GM12891 (cell line): ENCODE results near the gene SMYD4. TPM values are rescaled to one million over a fixed set of nuclear protein-coding genes. Genes with fewer than 3 reads are reported as not detected.

Experiments
- DNase-seq: peaks from one replicate; pipeline ENCODE4 v3.0.0; 2011; ENCODE audit warnings: low spot score; ENCODE audit not compliant: insufficient read length
- FAIRE-seq: peaks from 2 replicates; lab custom pipeline; 2011; peaks lifted over from hg19 to GRCh38; lab: Jason Lieb, UNC
- PAX5 ChIP-seq: IDR thresholded peaks from 2 replicates; pipeline ENCODE4 v1.6.1; 2011; ENCODE audit warnings: low read length, moderate library complexity, mild to moderate bottlenecking; ENCODE audit not compliant: insufficient read depth, severe bottlenecking
- POLR2A ChIP-seq: IDR thresholded peaks from 2 replicates; pipeline ENCODE4 v1.6.1; 2011; ENCODE audit warnings: low read depth, low read length, control low read depth
- POLR2AphosphoS5 ChIP-seq: IDR thresholded peaks from 2 replicates; pipeline ENCODE4 v1.6.1; 2011; ENCODE audit warnings: low read depth, low read length, control low read depth
- POU2F2 ChIP-seq: IDR thresholded peaks from 2 replicates; pipeline ENCODE4 v1.6.1; 2011; ENCODE audit warnings: low read depth, mild to moderate bottlenecking, control low read depth, low read length, moderate library complexity
- SPI1 ChIP-seq: IDR thresholded peaks from 2 replicates; pipeline ENCODE4 v1.6.1; 2011; ENCODE audit warnings: low read depth, low read length, control low read depth
- TAF1 ChIP-seq: IDR thresholded peaks from 2 replicates; pipeline ENCODE4 v1.6.1; 2011; ENCODE audit warnings: low read depth, low read length, control low read depth
- polyA plus RNA-seq: library from polyadenylated mRNA; unstranded; fragments of >200 nt; gene quantifications from one replicate; pipeline ENCODE4 v1.2.1, GENCODE V29; 2012; ENCODE audit warnings: low read depth, missing spikeins, inconsistent platforms; ENCODE audit not compliant: missing spikeins

SMYD4 gene
- 7.1 TPM for polyA plus RNA-seq

DNA sequence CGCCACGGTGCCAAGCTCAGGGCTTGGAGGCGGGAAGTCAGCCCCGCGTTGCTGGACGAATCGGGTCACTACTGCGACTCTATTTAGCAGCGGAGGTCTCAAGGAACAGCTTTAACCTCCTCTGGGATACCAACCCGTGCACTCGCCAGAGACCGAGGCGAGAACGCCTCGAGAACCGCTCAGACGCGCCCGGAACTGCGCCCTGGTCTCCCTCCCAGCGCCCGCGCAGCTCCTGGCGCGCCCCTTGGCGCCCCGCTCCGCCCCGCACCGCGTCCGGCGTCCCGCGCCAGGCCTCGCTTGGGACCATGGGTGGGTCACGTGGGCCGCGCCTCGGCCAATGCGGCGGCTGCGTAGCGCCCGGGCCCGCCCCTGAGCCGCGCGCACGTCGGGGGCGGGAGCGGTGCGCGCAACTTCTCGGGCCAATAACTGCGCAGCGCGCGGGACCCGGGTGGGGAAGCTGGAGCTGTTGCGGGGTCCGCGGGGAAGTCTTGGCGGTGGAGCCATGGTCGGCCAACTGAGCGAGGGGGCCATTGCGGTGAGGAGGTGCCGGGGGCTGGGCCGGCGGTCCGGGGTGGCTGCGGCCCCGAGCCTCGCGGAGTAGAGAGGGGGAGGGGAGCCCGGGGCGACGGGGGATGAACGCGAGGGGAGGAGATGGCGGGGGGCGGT, at the start of gene SMYD4, which contains the start of gene RPA1:
Gene SMYD4, minus strand, starts transcription at position 311 of the 666 bp plus-strand sequence. CDS start 1,908 bp downstream, outside the sequence.
Gene RPA1, plus strand, starts transcription at position 414 of the 666 bp plus-strand sequence. Its CDS starts 89 bp downstream, at position 503.
- peak; percentile 63; the same call in 1 of the 2 replicates for TF ChIP-seq TAF1
- peak; percentile 77 for TF ChIP-seq POLR2AphosphoS5
- no peak for TF ChIP-seq PAX5
- no peak for TF ChIP-seq SPI1
- peak; percentile 81 for TF ChIP-seq POLR2A
- no peak for TF ChIP-seq POU2F2
- peak; percentile 100 for FAIRE-seq
- peak; percentile 93 for DNase-seq

DNA sequence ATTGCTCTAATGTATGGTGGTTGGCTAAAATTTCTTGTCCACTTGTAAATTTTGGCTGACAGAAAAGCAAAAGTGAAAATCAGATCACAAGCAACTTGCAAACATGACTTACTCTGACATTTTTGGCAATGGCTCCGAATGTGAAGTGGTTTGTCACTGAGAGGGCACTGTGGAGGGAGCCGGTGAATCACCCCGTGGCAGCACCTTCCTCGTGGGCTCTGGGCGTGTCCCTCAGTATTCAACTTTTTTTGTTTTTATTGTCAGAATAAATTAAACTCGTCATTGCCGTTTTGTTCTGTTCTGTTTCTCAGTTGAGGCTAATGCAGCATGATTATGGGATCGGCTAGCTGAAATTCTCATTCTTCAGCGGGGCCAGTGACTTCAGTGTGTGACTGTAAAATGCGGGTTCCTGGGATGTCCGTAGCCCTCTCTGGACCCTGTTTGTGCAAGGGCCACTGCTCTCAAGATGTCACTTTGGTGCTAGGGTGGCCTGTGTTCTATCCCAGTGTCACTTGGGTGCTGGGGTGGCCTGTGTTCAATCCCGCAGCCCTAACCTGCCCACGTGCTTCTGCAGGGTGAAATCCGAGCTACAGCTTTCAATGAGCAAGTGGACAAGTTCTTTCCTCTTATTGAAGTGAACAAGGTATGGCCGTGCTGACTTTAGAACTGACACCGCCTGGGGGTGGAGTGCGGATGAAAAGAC, 48.9 kb upstream of the SMYD4 start:
- no peak for TF ChIP-seq POU2F2
- no peak for TF ChIP-seq TAF1
- no peak for TF ChIP-seq PAX5
- no peak for TF ChIP-seq POLR2A
- no peak for FAIRE-seq
- no peak for DNase-seq

GRCh38 chr17:1875597-1875996, 45.9 kb upstream of the SMYD4 start:
- FAIRE-seq: no peak
- no peak for TF ChIP-seq PAX5
- no peak for TF ChIP-seq POLR2AphosphoS5
- TF ChIP-seq POLR2A: no peak
- TF ChIP-seq TAF1: no peak
- no peak for TF ChIP-seq SPI1
- no peak for TF ChIP-seq POU2F2
- no peak for DNase-seq

- FAIRE-seq (no peak), DNase-seq (no peak)
- no peak for TF ChIP-seq POLR2AphosphoS5
- no peak for TF ChIP-seq POU2F2
- no peak for TF ChIP-seq POLR2A
- no peak for TF ChIP-seq PAX5
- TF ChIP-seq TAF1: no peak
- TF ChIP-seq SPI1: no peak
Measured at GRCh38 chr17:1873418-1873817, 43.7 kb upstream of the SMYD4 start.

DNA sequence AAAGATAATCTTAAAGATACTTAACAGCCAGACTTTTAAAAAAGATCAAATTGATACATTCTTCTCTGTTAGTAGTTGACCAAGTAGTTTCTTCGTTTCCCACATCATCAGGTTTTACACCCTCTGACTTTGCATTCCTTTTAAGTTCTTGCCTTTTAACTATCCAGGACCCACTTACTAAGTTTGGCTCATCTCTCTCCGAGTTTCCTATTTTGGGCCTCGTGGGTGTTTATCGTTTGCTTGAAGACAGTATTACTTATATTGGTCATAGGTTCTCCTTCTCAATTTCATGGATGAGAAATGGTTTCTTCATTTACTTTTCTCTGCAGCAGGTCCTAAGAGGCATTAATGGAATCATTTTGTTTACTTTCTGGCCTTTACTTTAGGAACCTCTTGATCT, 43.3 kb upstream of the SMYD4 start:
- no peak for FAIRE-seq

DNA sequence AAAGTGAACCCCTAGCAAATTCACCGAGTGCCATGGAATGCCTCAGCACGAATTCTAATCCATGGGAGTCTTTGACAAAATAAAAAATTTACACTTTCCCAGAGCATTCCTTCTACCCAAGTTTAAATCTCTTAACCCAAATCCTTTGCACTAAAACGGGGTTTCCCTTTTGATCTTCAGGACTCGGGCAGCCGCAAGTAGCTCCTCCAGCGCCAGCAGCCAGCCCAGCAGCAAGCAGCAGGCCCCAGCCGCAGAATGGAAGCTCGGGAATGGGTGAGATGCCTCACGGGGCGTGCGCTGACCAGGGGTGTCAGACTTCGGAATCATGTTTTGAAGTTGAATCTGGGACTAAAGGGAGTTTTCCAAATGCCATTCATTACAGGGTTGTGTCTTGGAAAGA, 42.6 kb upstream of the SMYD4 start:
- no peak for TF ChIP-seq POU2F2

More for the DNA sequence above, 43.3 kb upstream of the SMYD4 start:
- TF ChIP-seq PAX5: no peak
- no peak for TF ChIP-seq POLR2A
- TF ChIP-seq TAF1: no peak
- no peak for TF ChIP-seq SPI1
- TF ChIP-seq POLR2AphosphoS5: no peak
- no peak for TF ChIP-seq POU2F2
- no peak for DNase-seq

GRCh38 chr17:1871756-1872155, 42.1 kb upstream of the SMYD4 start:
- TF ChIP-seq POU2F2 (no peak), POLR2AphosphoS5 (no peak), POLR2A (no peak), SPI1 (no peak), TAF1 (no peak), PAX5 (no peak)
- DNase-seq (no peak), FAIRE-seq (no peak)

More for the DNA sequence above, 42.6 kb upstream of the SMYD4 start:
- FAIRE-seq (no peak), DNase-seq (no peak)

- TF ChIP-seq SPI1: peak; percentile 61
- no peak for TF ChIP-seq POLR2A
- DNase-seq (no peak), FAIRE-seq (peak; percentile 38)
Measured at GRCh38 chr17:1870592-1870991, 40.9 kb upstream of the SMYD4 start.

DNA sequence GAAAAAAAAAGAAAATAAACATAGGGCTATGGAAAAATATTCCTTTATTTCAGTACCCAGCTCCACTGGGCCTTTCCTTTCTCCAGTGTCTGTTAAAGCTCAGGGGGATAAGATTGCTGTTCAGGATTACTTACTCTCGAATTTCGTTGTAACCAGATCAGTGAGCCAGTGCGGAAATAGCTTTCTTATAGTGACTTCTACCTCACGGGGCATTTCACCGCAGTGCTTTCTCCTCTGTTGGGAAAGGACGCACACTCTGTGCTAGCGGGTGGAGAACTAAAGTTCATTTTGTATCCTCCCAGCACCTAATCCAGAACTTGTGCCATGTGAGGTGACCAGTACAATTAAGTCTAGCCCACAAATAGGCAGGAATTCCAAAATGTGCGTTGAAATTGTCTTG, 38.4 kb upstream of the SMYD4 start:
- no peak for TF ChIP-seq TAF1
- TF ChIP-seq SPI1: no peak
- no peak for TF ChIP-seq PAX5
- TF ChIP-seq POU2F2: no peak
- TF ChIP-seq POLR2A: no peak
- no peak for TF ChIP-seq POLR2AphosphoS5
- FAIRE-seq: no peak
- DNase-seq: no peak

DNA sequence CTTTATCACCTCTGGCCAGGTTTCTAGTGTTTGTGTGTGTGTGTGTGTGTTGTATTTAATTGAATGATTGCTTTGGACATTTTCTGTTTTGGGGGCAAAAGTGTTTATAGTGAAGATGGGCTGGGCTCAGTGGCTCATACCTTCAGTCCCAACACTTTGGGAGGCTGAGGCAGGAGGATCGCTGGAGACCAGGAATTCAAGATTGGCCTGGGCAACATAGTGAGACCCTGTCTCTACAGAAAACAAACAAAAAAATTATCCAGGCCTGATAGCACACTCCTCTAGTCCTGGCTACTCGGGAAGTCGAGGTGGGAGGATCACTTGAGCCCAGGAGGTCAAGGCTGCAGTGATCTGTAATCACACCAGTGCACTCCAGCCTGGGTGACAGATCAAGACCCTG, 37.6 kb upstream of the SMYD4 start:
- DNase-seq (no peak), FAIRE-seq (no peak)
- TF ChIP-seq POLR2A (no peak), TAF1 (no peak), PAX5 (no peak), SPI1 (no peak), POLR2AphosphoS5 (no peak), POU2F2 (no peak)
